Fibroblast of mammary gland (primary cell): ENCODE results near the gene USP48.

Experiments used
- DNase-seq: peaks from one replicate; pipeline ENCODE4 v3.0.0-alpha.2; 2010; ENCODE audit warnings: low read depth
- H3K4me3 ChIP-seq: 2 replicates; pipeline ENCODE4 v1.5.1; 2011; ENCODE audit warnings: low read depth, mild to moderate bottlenecking, low read length, moderate library complexity; ENCODE audit not compliant: control insufficient read depth
- TF ChIP-seq, protein P1 (sequence below): conservative IDR thresholded peaks from 2 replicates; pipeline ENCODE4 v1.5.1; 2011; ENCODE audit warnings: low read depth, low read length, inconsistent platforms; ENCODE audit not compliant: control insufficient read depth, insufficient read depth

USP48 gene

GRCh38 chr1:21701401-21701800 lies 81.5 kb downstream of the USP48 start:
- TF ChIP-seq, protein P1, sequence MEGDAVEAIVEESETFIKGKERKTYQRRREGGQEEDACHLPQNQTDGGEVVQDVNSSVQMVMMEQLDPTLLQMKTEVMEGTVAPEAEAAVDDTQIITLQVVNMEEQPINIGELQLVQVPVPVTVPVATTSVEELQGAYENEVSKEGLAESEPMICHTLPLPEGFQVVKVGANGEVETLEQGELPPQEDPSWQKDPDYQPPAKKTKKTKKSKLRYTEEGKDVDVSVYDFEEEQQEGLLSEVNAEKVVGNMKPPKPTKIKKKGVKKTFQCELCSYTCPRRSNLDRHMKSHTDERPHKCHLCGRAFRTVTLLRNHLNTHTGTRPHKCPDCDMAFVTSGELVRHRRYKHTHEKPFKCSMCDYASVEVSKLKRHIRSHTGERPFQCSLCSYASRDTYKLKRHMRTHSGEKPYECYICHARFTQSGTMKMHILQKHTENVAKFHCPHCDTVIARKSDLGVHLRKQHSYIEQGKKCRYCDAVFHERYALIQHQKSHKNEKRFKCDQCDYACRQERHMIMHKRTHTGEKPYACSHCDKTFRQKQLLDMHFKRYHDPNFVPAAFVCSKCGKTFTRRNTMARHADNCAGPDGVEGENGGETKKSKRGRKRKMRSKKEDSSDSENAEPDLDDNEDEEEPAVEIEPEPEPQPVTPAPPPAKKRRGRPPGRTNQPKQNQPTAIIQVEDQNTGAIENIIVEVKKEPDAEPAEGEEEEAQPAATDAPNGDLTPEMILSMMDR = no peak
- H3K4me3 ChIP-seq = no peak overlapping the region
- no peak for DNase-seq

- TF ChIP-seq, protein P1 = no peak
- H3K4me3 ChIP-seq = no peak overlapping the region
These were observed 82.9 kb downstream of the USP48 start for GRCh38 chr1:21700094-21700493.

GRCh38 chr1:21696931-21697330 lies 86.0 kb downstream of the USP48 start:
- DNase-seq = no peak
- H3K4me3 ChIP-seq = no peak overlapping the region
- TF ChIP-seq, protein P1 = no peak

More at GRCh38 chr1:21700094-21700493, 82.9 kb downstream of the USP48 start:
- no peak for DNase-seq

- H3K4me3 ChIP-seq = no peak overlapping the region
- TF ChIP-seq, protein P1 = no peak
- no peak for DNase-seq
These were observed 89.2 kb downstream of the USP48 start for GRCh38 chr1:21693732-21694131.

- H3K4me3 ChIP-seq = no peak overlapping the region
- DNase-seq = no peak
- TF ChIP-seq, protein P1 = no peak
These were observed 91.2 kb downstream of the USP48 start for GRCh38 chr1:21691739-21692138.

- no peak overlapping the region for H3K4me3 ChIP-seq
- TF ChIP-seq, protein P1 = no peak
- no peak for DNase-seq
These were observed 93.1 kb downstream of the USP48 start for GRCh38 chr1:21689661-21690372.

- TF ChIP-seq, protein P1 = no peak
- no peak overlapping the region for H3K4me3 ChIP-seq
- no peak for DNase-seq
These were observed 95.8 kb downstream of the USP48 start for GRCh38 chr1:21687081-21687529.
